Sigmoid colon (tissue), 7 donors: ENCODE measurements around the gene IRX2. TPM values are rescaled to one million over a fixed set of nuclear protein-coding genes. Genes with fewer than 3 reads are reported as not detected.

ENCODE experiments used
- DNase-seq: peaks from one replicate; pipeline ENCODE4 v3.0.0-alpha.2; 2019
- H3K27ac ChIP-seq, 4 donors: fragments of 200-600 bp; sonication (generic); one replicate each; pipeline ENCODE4 v1.5.1; 2016 to 2019; ENCODE audit warnings: mild to moderate bottlenecking in 1 of 4
- H3K27me3 ChIP-seq, 3 donors: fragments of 200-600 bp; sonication (generic); one replicate each; pipeline ENCODE4 v1.5.1; 2019; ENCODE audit warnings: mild to moderate bottlenecking in 1 of 3
- H3K36me3 ChIP-seq, 4 donors: fragments of 200-600 bp; sonication (generic); one replicate each; pipeline ENCODE4 v1.5.1; 2016 to 2019
- H3K4me1 ChIP-seq, 4 donors: fragments of 200-600 bp; sonication (generic); one replicate each; pipeline ENCODE4 v1.5.1; 2017 to 2019
- H3K4me3 ChIP-seq, 4 donors: fragments of 200-600 bp; sonication (generic); one replicate each; pipeline ENCODE4 v1.5.1; 2017 to 2019; ENCODE audit warnings: mild to moderate bottlenecking in 2 of 4, moderate library complexity in 1 of 4
- H3K9me3 ChIP-seq, 4 donors: fragments of 200-600 bp in 3 of 4; sonication (generic) in 3 of 4; one replicate each; pipeline versions ENCODE4 v1.5.1 to v1.6.1; 2013 to 2019
- CTCF ChIP-seq, 4 experiments: fragments of 450-650 bp in 3 of 4; fragments of 200-600 bp in 1 of 4; IDR thresholded peaks; one replicate each; pipeline ENCODE4 v1.5.1; 2016 to 2019; ENCODE audit warnings: antibody characterized with exemption in 4 of 4, mild to moderate bottlenecking in 3 of 4, moderate library complexity in 2 of 4
- EP300 ChIP-seq, 4 donors: sonication (generic); formaldehyde crosslinking; IDR thresholded peaks; one replicate each; pipeline ENCODE4 v1.6.1; 2017; ENCODE audit warnings: antibody characterized with exemption in 4 of 4
- POLR2A ChIP-seq, 2 donors: fragments of 450-650 bp; IDR thresholded peaks; one replicate each; pipeline ENCODE4 v1.6.1; 2016; ENCODE audit warnings: antibody characterized with exemption in 2 of 2, mild to moderate bottlenecking in 2 of 2, moderate library complexity in 2 of 2
- POLR2AphosphoS5 ChIP-seq, 4 donors: sonication (generic); formaldehyde crosslinking; IDR thresholded peaks; one replicate each; pipeline ENCODE4 v1.6.1; 2017; ENCODE audit warnings: antibody characterized with exemption in 4 of 4
- WGBS, 2 donors: extraction: QIAGEN DNeasy Blood & Tissue Kit; methylation state at CpG; one replicate each; pipeline ENCODE4 v1.1.7; 2013; 5-methylcytosine and 5-hydroxymethylcytosine counted together
- intact Hi-C: fragments of 100-400 bp; cut with DNase I; formaldehyde crosslinking; loops from one replicate; pipeline ENCODE4 v1.15.1; 2023
- polyA plus RNA-seq, 3 donors: library from polyadenylated mRNA; stranded (reverse); fragments of 200-250 nt; gene quantifications; one replicate each; pipeline ENCODE4 v1.2.3, GENCODE V29; 2013
- total RNA-seq, 4 donors: library from RNA; depleted of rRNA; stranded (reverse); fragments of >200 nt; gene quantifications; one replicate each; pipeline ENCODE4 v1.1.0, GENCODE V29; 2016
- donor health status: healthy with polysubstance abuse.
- donor health status: Bipolar disorder and iron deficiency.
- donor health status: healthy.

Gene IRX2
- total RNA-seq (not detected), polyA plus RNA-seq (under 1 TPM in 1 of 3 donors, not detected in 2; 0.03 TPM)

- intact Hi-C loops = no loop called here
Measured at GRCh38 chr5:2751592-2752021, at the start of gene IRX2. Gene IRX2 (minus strand): TSS chr5:2751677. CDS start chr5:2751413, 264 bp downstream.

GRCh38 chr5:2800035-2800434, 48.6 kb upstream of the IRX2 start:
- peaks cover 0 to 13% (median 0%) of the 10 kb centered on the region in 3 donors for H3K27me3 ChIP-seq
- no peaks in the 10 kb centered on the region for H3K36me3 ChIP-seq
- intact Hi-C loops = no loop called here
- no peak overlapping the region for H3K27ac ChIP-seq
- H3K4me3 ChIP-seq = no peak overlapping the region
- DNase-seq = no peak
- TF ChIP-seq EP300 (IDR thresholded peaks at IDR 0.05) = no peak
- no peak for TF ChIP-seq POLR2A (IDR thresholded peaks at IDR 0.05)
- no peak for TF ChIP-seq CTCF (IDR thresholded peaks at IDR 0.05)
- TF ChIP-seq POLR2AphosphoS5 (IDR thresholded peaks at IDR 0.05) = no peak
- whole genome bisulfite sequencing, 2 donors = 88 to 89% methylated on average over 12 of the region's 12 CpGs
- no peaks in the 10 kb centered on the region for H3K9me3 ChIP-seq
- H3K4me1 ChIP-seq = no peaks in the 10 kb centered on the region

More at GRCh38 chr5:2751592-2752021, at the start of gene IRX2:
- no peak within 1 kb of the TSS for H3K27ac ChIP-seq
- H3K4me3 ChIP-seq = peak within 1 kb of the TSS in 3 of 4 donors; percentile 33 to 50 (median 46)
- peaks cover 0 to 72% (median 62%) of the 10 kb centered on the region in 4 donors for H3K4me1 ChIP-seq
- peaks cover 81 to 98% (median 93%) of the 10 kb centered on the region in 3 donors for H3K27me3 ChIP-seq
- H3K36me3 ChIP-seq = no peaks in the 10 kb centered on the region
- TF ChIP-seq CTCF (IDR thresholded peaks at IDR 0.05) (no peak), EP300 (IDR thresholded peaks at IDR 0.05) (no peak), POLR2AphosphoS5 (IDR thresholded peaks at IDR 0.05) (no peak), POLR2A (IDR thresholded peaks at IDR 0.05) (no peak)
- DNase-seq = no peak
- 2 to 6% methylated on average over 53 of the region's 53 CpGs for WGBS, 2 donors
- no peaks in the 10 kb centered on the region for H3K9me3 ChIP-seq

GRCh38 chr5:2797981-2798380, 46.5 kb upstream of the IRX2 start:
- TF ChIP-seq POLR2AphosphoS5 (IDR thresholded peaks at IDR 0.05) (no peak), EP300 (IDR thresholded peaks at IDR 0.05) (no peak), CTCF (IDR thresholded peaks at IDR 0.05) (no peak), POLR2A (IDR thresholded peaks at IDR 0.05) (no peak)
- 72 to 82% methylated on average over 2 of the region's 2 CpGs for WGBS, 2 donors
- intact Hi-C loops = no loop called here
- DNase-seq = no peak
- Histone ChIP-seq H3K27me3 (peaks cover 0 to 13% (median 0%) of the 10 kb centered on the region in 3 donors), H3K4me1 (no peaks in the 10 kb centered on the region), H3K9me3 (no peaks in the 10 kb centered on the region), H3K36me3 (no peaks in the 10 kb centered on the region), H3K4me3 (no peak overlapping the region), H3K27ac (no peak overlapping the region)

- WGBS, 2 donors = 45 to 61% methylated on average over 3 of the region's 3 CpGs
- H3K9me3 ChIP-seq = no peaks in the 10 kb centered on the region
- H3K27me3 ChIP-seq = peaks cover 0 to 13% (median 0%) of the 10 kb centered on the region in 3 donors
- intact Hi-C loops = no loop called here
- H3K27ac ChIP-seq = no peak overlapping the region
- no peaks in the 10 kb centered on the region for H3K36me3 ChIP-seq
- TF ChIP-seq CTCF (IDR thresholded peaks at IDR 0.05) (no peak), POLR2A (IDR thresholded peaks at IDR 0.05) (no peak), POLR2AphosphoS5 (IDR thresholded peaks at IDR 0.05) (no peak), EP300 (IDR thresholded peaks at IDR 0.05) (no peak)
- no peaks in the 10 kb centered on the region for H3K4me1 ChIP-seq
- no peak for DNase-seq
- H3K4me3 ChIP-seq = no peak overlapping the region
Measured at GRCh38 chr5:2797160-2797559, 45.7 kb upstream of the IRX2 start.

- WGBS, 2 donors = 75 to 79% methylated on average over 3 of the region's 3 CpGs
- Histone ChIP-seq H3K9me3 (peaks cover 0 to 5% (median 0%) of the 10 kb centered on the region in 4 donors), H3K27me3 (no peaks in the 10 kb centered on the region), H3K27ac (no peak overlapping the region), H3K4me3 (no peak overlapping the region), H3K4me1 (no peaks in the 10 kb centered on the region), H3K36me3 (no peaks in the 10 kb centered on the region)
- DNase-seq = no peak
- intact Hi-C loops = no loop called here
- no peak for TF ChIP-seq CTCF (IDR thresholded peaks at IDR 0.05)
- TF ChIP-seq EP300 (IDR thresholded peaks at IDR 0.05) = no peak
- no peak for TF ChIP-seq POLR2AphosphoS5 (IDR thresholded peaks at IDR 0.05)
- TF ChIP-seq POLR2A (IDR thresholded peaks at IDR 0.05) = no peak
Measured at GRCh38 chr5:2783223-2783622, 31.7 kb upstream of the IRX2 start.
